GM12801 (cell line): ENCODE measurements around the gene ASB17.

Experiments used
- CTCF ChIP-seq: IDR thresholded peaks from one replicate; pipeline ENCODE4 v1.5.1; 2011; ENCODE audit warnings: control low read depth; ENCODE audit not compliant: insufficient read length; ENCODE audit errors: extremely low read depth

The ASB17 gene

GRCh38 chr1:75932304-75932703, at the start of gene ASB17:
Gene ASB17 (minus strand): TSS chr1:75932404. CDS start chr1:75932291, 113 bp downstream.
- TF ChIP-seq CTCF: no peak

- TF ChIP-seq CTCF: no peak
Measured at GRCh38 chr1:75980972-75981897, 49.0 kb upstream of the ASB17 start.

- no peak for TF ChIP-seq CTCF
Measured at GRCh38 chr1:75970631-75971030, 38.4 kb upstream of the ASB17 start.

GRCh38 chr1:75969550-75969949, 37.3 kb upstream of the ASB17 start:
- no peak for TF ChIP-seq CTCF

GRCh38 chr1:75967719-75968118, 35.5 kb upstream of the ASB17 start:
- TF ChIP-seq CTCF: no peak

GRCh38 chr1:75964760-75965408, 32.7 kb upstream of the ASB17 start:
- no peak for TF ChIP-seq CTCF

GRCh38 chr1:75954586-75954985, 22.4 kb upstream of the ASB17 start:
- no peak for TF ChIP-seq CTCF
